ENCODE results near the gene SKI.

Gene SKI

DNA sequence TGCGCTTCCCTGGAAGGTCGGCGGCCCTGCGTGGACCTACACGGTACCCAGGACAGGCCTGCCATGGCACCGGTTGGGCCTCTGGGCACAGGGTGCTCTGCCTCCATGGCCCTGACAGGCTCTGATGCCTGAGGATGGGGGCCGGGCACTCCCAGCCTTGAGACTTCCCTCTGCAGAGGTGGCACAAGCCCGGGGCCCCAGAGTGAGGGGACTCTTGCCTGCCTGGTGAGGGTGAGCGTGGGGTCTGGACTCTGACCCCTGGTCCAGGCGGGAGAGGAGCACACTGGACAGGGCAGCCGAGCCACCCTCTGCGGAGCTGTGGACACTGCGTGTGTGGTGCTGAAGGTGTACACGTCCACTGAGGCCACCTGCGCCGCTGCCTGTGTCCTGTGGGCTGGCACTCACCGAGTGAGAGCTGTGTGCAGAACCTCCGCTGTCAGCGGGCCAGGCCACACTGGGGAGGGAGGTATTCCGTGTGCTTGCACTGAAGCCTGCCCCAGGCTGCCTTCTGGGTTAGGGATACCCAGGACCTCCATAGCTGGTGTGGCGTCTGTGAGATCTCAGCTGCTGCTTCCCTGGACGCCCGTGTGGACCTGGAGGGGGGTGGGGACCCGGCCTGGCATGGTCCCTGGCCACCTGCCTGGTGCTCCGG, 10.4 kb downstream of the SKI start:
- Histone ChIP-seq H3K27me3 (replicated peaks in 2 of 5; ENCODE audit: control insufficient read depth in 4 of 5, insufficient read depth in 5 of 5, low read length in 4 of 5) (no peaks in the 10 kb centered on the region), H3K4me3 (ENCODE audit: control insufficient read depth in 1 of 7, extremely low read depth in 1 of 7, insufficient read depth in 4 of 7, low read depth in 2 of 7, low read length in 6 of 7) (no peak overlapping the region), H3K9me3 (ENCODE audit: control extremely low read depth in 1 of 5, control insufficient read depth in 4 of 5, insufficient read depth in 2 of 5, low read depth in 1 of 5, low read length in 4 of 5) (no peaks in the 10 kb centered on the region), H3K27ac (ENCODE audit: insufficient read depth in 1 of 2, low read depth in 1 of 2, low read length in 2 of 2, poor library complexity in 1 of 2, severe bottlenecking in 2 of 2) (no peak overlapping the region), H3K4me1 (ENCODE audit: control extremely low read depth in 1 of 4, control insufficient read depth in 4 of 4, insufficient read depth in 4 of 4, low read length in 3 of 4) (peaks cover 6 to 70% (median 48%) of the 10 kb centered on the region in 4 experiments), H3K36me3 (ENCODE audit: control insufficient read depth in 4 of 4, insufficient read depth in 4 of 4, low read length in 3 of 4) (peaks cover 0 to 7% (median 3%) of the 10 kb centered on the region in 4 experiments)
- WGBS (ENCODE audit: insufficient coverage), result 93% methylated on average over 23 of the region's 25 CpGs
- no peak for DNase-seq
- ChIA-PET CTCF (interaction anchor here (1.3 to 4.4 kb wide), 5 partner anchors 8 to 53 kb away, joined by 4 to 24 read pairs (median 4); no protein-coding TSS in a partner anchor), POLR2A (interaction anchor here (0.6 to 8.1 kb wide), 4 partner anchors 9 to 72 kb away, joined by 3 to 42 read pairs (median 5); partner anchors contain the start of gene SKI)

DNA sequence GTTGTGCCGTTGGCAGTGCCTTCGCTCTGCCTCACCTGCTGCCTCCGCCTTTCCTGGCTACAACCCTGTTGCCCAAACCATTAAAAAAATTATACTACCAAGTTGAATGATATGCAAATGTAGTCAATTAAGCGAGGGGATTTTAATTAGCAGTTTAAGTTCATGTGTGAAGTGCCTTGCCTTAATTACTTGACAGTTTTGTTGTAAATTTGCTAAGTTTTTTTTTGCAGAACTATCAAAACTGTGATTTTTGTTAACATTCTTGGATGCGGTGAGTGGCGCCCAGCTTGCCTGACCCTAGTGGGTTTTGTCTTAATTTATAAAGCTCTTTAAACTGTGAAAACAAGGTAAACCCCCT, 10.9 kb downstream of the SKI start:
- no peak overlapping the region for H3K27ac ChIP-seq (ENCODE audit: insufficient read depth in 1 of 2, low read depth in 1 of 2, low read length in 2 of 2, poor library complexity in 1 of 2, severe bottlenecking in 2 of 2)
- H3K4me1 ChIP-seq (ENCODE audit: control extremely low read depth in 1 of 4, control insufficient read depth in 4 of 4, insufficient read depth in 4 of 4, low read length in 3 of 4), result peaks cover 2 to 65% (median 43%) of the 10 kb centered on the region in 4 experiments
- WGBS (ENCODE audit: insufficient coverage), result 100% methylated on average over 3 of the region's 6 CpGs
- H3K36me3 ChIP-seq (ENCODE audit: control insufficient read depth in 4 of 4, insufficient read depth in 4 of 4, low read length in 3 of 4), result peaks cover 0 to 7% (median 3%) of the 10 kb centered on the region in 4 experiments
- POLR2A ChIA-PET, result interaction anchor here (0.9 to 8.1 kb wide), 3 partner anchors 9 to 61 kb away, joined by 3 to 42 read pairs (median 7); partner anchors contain the start of gene SKI
- H3K27me3 ChIP-seq (replicated peaks in 2 of 5; ENCODE audit: control insufficient read depth in 4 of 5, insufficient read depth in 5 of 5, low read length in 4 of 5), result no peaks in the 10 kb centered on the region
- no peaks in the 10 kb centered on the region for H3K9me3 ChIP-seq (ENCODE audit: control extremely low read depth in 1 of 5, control insufficient read depth in 4 of 5, insufficient read depth in 2 of 5, low read depth in 1 of 5, low read length in 4 of 5)
- CTCF ChIA-PET, result interaction anchor here (1.3 to 4.4 kb wide), 5 partner anchors 8 to 53 kb away, joined by 4 to 24 read pairs (median 4); no protein-coding TSS in a partner anchor
- no peak for DNase-seq
- H3K4me3 ChIP-seq (ENCODE audit: control insufficient read depth in 1 of 7, extremely low read depth in 1 of 7, insufficient read depth in 4 of 7, low read depth in 2 of 7, low read length in 6 of 7), result no peak overlapping the region

DNA sequence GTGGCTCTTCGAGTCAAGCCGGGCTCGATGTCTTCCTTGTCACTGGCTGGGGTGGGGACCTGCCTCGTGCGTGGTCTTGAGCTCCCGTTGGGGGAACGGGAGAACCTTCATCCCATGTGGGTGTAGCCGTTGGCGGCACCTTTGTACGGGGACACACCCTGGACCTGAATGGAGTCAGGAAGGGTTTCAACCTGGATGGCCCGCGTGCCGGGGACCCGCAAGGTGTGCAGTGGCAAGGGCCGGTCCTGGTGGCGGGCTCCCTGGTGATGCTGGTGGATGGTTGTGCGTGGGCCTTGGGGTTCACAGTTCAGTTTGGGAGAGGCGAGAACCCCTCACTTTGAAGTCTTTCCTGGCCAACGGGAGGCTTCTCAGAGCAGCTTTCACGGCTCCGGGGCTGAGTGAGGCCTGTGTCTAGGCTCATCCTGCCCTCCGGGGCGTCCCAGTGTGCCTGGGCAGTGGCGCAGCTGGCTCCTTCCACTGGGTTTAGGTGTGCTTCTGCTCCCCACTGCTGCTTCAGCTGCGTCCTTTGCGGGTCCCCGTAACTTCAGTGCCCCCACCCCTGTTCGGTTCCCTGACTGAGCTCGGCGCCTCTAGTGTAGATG, 11.4 kb downstream of the SKI start:
- no peaks in the 10 kb centered on the region for H3K27me3 ChIP-seq (replicated peaks in 2 of 5; ENCODE audit: control insufficient read depth in 4 of 5, insufficient read depth in 5 of 5, low read length in 4 of 5)
- H3K9me3 ChIP-seq (ENCODE audit: control extremely low read depth in 1 of 5, control insufficient read depth in 4 of 5, insufficient read depth in 2 of 5, low read depth in 1 of 5, low read length in 4 of 5), result no peaks in the 10 kb centered on the region
- CTCF ChIA-PET, result interaction anchor here (1.3 to 4.4 kb wide), 6 partner anchors 9 to 52 kb away, joined by 4 to 24 read pairs (median 4); no protein-coding TSS in a partner anchor
- WGBS (ENCODE audit: insufficient coverage), result 98% methylated on average over 28 of the region's 30 CpGs
- no peak for DNase-seq
- H3K4me1 ChIP-seq (ENCODE audit: control extremely low read depth in 1 of 4, control insufficient read depth in 4 of 4, insufficient read depth in 4 of 4, low read length in 3 of 4), result peaks cover 0 to 60% (median 38%) of the 10 kb centered on the region in 4 experiments
- H3K27ac ChIP-seq (ENCODE audit: insufficient read depth in 1 of 2, low read depth in 1 of 2, low read length in 2 of 2, poor library complexity in 1 of 2, severe bottlenecking in 2 of 2), result no peak overlapping the region
- H3K36me3 ChIP-seq (ENCODE audit: control insufficient read depth in 4 of 4, insufficient read depth in 4 of 4, low read length in 3 of 4), result peaks cover 0 to 7% (median 3%) of the 10 kb centered on the region in 4 experiments
- H3K4me3 ChIP-seq (ENCODE audit: control insufficient read depth in 1 of 7, extremely low read depth in 1 of 7, insufficient read depth in 4 of 7, low read depth in 2 of 7, low read length in 6 of 7), result no peak overlapping the region
- POLR2A ChIA-PET, result interaction anchor here (0.9 to 8.1 kb wide), 3 partner anchors 10 to 61 kb away, joined by 3 to 42 read pairs (median 10); partner anchors contain the start of gene SKI

DNA sequence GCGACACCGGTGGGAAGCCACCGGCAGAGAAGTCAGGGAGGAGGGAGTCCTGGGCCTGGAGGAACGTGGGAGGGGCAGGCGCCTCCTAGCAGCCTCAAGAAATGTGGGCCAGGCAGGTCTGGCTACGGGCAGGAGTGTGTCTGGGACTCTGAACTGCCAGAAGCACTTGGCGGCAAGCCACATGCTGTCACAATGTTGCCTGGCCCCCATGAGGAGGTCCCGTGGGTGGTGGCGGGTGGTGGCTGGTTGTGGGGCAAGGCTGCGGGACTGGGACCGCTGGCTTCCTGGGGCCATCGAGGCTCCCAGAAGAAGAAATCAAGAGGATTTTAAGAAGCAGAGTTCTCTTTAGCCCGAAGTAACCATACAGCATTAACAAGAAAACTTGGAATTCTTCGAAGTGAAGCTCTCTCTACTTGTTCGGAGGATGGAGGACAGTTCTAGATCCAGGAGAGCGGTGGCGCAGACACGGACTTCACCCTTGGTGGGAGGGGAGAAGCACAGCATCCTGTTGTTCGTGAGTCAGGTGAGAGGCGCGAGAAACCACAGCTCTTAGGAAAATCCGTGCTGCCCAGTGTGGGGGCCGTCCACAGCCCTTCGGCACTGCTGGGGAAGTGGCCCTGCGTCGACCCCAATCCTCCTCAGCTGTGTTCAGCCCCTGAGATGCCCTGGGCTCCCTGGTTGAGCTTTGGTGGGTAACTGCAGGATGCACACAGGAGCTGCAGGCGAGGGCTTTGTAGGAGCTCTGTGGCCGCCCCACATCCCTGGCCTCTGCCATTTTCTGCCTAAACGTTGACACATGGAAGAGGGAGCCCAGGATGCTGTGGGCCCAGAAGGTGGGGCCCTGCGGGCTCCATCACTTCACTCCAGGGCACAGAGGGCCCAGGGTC, 12.4 kb downstream of the SKI start:
- Histone ChIP-seq H3K27ac (ENCODE audit: insufficient read depth in 1 of 2, low read depth in 1 of 2, low read length in 2 of 2, poor library complexity in 1 of 2, severe bottlenecking in 2 of 2) (no peak overlapping the region), H3K36me3 (ENCODE audit: control insufficient read depth in 4 of 4, insufficient read depth in 4 of 4, low read length in 3 of 4) (peaks cover 0 to 7% (median 3%) of the 10 kb centered on the region in 4 experiments)

DNA sequence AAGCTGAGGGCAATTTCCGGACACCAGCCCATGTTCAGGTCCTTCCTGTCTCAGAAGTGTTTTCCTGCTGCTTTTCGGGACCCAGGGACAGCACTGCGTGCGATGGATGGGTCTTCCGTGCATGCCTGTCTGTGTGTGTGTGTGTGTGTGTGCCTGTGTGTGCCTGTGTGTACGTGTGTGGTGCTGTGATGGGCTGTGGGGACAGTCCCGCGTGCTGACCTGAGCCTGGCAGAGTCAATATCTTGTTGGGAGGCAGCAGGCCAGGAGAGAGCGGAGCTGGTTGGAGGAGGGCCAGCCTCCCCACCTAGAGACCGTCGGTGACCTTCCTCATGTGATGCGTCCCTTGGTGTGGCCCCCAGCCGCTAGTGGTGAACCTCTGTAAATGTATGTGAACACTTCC, 13.7 kb downstream of the SKI start:
- peaks cover 0 to 52% (median 31%) of the 10 kb centered on the region in 4 experiments for H3K4me1 ChIP-seq (ENCODE audit: control extremely low read depth in 1 of 4, control insufficient read depth in 4 of 4, insufficient read depth in 4 of 4, low read length in 3 of 4)
- H3K36me3 ChIP-seq (ENCODE audit: control insufficient read depth in 4 of 4, insufficient read depth in 4 of 4, low read length in 3 of 4), result peaks cover 0 to 7% (median 3%) of the 10 kb centered on the region in 4 experiments
- POLR2A ChIA-PET, result interaction anchor here (0.7 to 8.1 kb wide), 3 partner anchors 8 to 18 kb away, joined by 5 to 42 read pairs (median 17); partner anchors contain the start of gene SKI
- no peak overlapping the region for H3K27ac ChIP-seq (ENCODE audit: insufficient read depth in 1 of 2, low read depth in 1 of 2, low read length in 2 of 2, poor library complexity in 1 of 2, severe bottlenecking in 2 of 2)
- CTCF ChIA-PET, result interaction anchor here (4.4 kb wide), 1 partner anchor 11 kb away, joined by 24 read pairs; no protein-coding TSS in a partner anchor
- no peaks in the 10 kb centered on the region for H3K9me3 ChIP-seq (ENCODE audit: control extremely low read depth in 1 of 5, control insufficient read depth in 4 of 5, insufficient read depth in 2 of 5, low read depth in 1 of 5, low read length in 4 of 5)
- H3K4me3 ChIP-seq (ENCODE audit: control insufficient read depth in 1 of 7, extremely low read depth in 1 of 7, insufficient read depth in 4 of 7, low read depth in 2 of 7, low read length in 6 of 7), result no peak overlapping the region
- no peaks in the 10 kb centered on the region for H3K27me3 ChIP-seq (replicated peaks in 2 of 5; ENCODE audit: control insufficient read depth in 4 of 5, insufficient read depth in 5 of 5, low read length in 4 of 5)
- WGBS (ENCODE audit: insufficient coverage), result 99% methylated on average over 9 of the region's 13 CpGs
- DNase-seq, result no peak

More for the DNA sequence above, 12.4 kb downstream of the SKI start:
- Histone ChIP-seq H3K4me3 (ENCODE audit: control insufficient read depth in 1 of 7, extremely low read depth in 1 of 7, insufficient read depth in 4 of 7, low read depth in 2 of 7, low read length in 6 of 7) (no peak overlapping the region), H3K4me1 (ENCODE audit: control extremely low read depth in 1 of 4, control insufficient read depth in 4 of 4, insufficient read depth in 4 of 4, low read length in 3 of 4) (peaks cover 0 to 50% (median 28%) of the 10 kb centered on the region in 4 experiments), H3K27me3 (replicated peaks in 2 of 5; ENCODE audit: control insufficient read depth in 4 of 5, insufficient read depth in 5 of 5, low read length in 4 of 5) (no peaks in the 10 kb centered on the region), H3K9me3 (ENCODE audit: control extremely low read depth in 1 of 5, control insufficient read depth in 4 of 5, insufficient read depth in 2 of 5, low read depth in 1 of 5, low read length in 4 of 5) (no peaks in the 10 kb centered on the region)
- DNase-seq, result peak in 2 of 3 donors; percentile 64 to 70
- ChIA-PET POLR2A (interaction anchor here (0.7 to 8.1 kb wide), 5 partner anchors 11 to 305 kb away, joined by 3 to 42 read pairs (median 4); partner anchors contain the start of gene SKI), CTCF (interaction anchor here (1.0 to 4.4 kb wide), 4 partner anchors 8 to 11 kb away, joined by 4 to 24 read pairs (median 5); no protein-coding TSS in a partner anchor)
- WGBS (ENCODE audit: insufficient coverage), result 71% methylated on average over 25 of the region's 30 CpGs
